Activated CD4-positive, alpha-beta T cell treated with anti-CD3 and anti-CD28 coated beads, Interleukin-2, Interleukin-4, amounts not matched to agents 100 ng/mL and 50 ng/mL, durations not matched to agents 16 hours and 8 hours (primary cell): ENCODE results near the gene EFR3B.

Experiments
- DNase-seq: peaks from one replicate; pipeline ENCODE4 v3.0.0-alpha.2; 2020; ENCODE audit warnings: low spot score

The EFR3B gene

DNA sequence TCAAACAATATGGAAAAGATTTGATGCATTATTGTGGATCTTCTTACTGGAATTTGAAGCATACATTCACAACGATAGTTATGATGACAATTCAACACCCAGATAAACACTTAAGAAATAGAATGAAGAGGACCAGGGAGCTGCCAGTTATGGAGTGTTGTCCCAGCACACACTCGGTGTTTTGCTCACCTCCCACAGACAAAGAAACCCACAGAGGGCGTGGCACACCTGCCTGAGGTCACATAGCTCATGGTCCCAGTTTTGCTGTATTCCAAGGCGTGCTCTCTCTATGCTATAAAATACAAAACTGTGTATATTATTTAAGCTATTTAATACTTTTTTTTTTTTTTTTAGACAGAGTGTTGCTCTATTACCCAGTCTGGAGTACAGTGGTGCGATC lies 31.1 kb downstream of the EFR3B start:
- no peak for DNase-seq

DNA sequence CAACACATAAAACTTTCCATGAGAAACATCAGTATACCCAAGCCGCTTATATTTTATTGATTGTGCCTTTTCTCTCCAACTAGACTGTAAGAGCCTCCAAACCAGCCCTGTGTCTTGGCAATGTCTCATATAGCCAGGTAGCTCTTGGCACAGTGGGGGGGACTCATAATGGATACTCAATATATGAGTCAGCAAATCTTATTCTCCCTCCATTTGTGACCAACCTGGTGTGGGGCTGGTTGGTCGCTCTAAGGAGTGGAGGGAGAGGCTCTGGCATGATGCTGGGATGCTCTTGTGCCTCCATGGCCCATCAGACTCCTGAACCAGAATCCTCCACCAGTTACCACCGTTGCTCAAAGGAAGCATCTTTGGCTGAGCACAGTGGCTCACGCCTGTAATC lies 32.0 kb downstream of the EFR3B start:
- DNase-seq, result no peak

DNA sequence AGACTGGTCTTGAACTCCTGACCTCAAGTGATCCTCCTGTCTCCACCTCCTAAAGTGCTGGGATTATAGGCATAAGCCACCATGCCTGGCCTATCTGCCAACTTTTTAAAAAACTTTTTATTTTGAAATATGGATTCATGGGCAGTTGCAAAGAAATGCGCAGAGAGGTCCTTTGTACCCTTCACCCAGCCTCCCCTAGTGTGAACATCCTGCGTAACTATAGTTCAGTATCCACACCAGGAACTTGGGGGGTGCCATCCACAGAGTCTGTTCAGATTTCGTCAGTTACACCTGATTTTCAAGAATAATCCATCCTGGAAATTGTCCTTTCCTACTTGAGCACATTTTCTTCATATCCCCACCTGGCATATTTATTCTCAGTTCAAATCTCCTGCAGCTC lies 33.0 kb downstream of the EFR3B start:
- no peak for DNase-seq

DNA sequence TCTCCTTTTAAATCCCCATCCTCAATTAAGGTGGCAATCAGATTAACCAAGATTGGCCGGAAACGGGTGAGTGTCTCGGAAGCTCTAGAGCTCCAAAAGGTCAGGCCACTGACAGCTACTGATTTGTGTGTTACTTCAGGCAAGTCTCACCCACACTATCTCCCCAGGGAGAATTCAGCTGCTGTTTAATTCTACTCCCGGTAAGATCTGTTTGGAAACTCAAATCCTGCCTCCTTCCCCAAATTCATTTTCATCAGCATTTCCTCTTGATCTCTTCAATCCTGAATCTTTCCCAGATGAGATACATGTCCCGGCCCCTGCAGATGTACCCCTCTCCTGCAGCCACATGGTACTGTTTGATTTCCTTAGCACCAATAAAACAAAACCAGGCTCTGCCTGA lies 34.9 kb downstream of the EFR3B start:
- no peak for DNase-seq

DNA sequence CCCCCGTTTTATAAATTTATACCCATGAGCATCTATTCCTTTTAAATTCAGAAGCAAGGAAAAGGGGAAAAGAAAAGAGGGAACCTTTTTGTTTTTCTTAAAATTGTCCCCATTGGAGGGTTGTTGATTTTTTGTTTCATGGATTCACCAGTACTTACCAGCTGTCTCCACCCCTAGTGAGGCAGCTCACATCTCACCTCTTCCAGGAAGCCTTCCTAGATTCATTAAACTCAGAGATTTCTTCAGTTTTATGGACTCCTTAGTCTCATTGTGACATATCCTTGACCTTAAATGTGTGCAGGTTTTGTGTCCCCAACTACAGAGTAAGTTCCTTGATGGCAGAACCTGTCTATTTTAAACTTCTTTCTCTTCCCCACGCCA lies 35.9 kb downstream of the EFR3B start:
- DNase-seq, result no peak

DNA sequence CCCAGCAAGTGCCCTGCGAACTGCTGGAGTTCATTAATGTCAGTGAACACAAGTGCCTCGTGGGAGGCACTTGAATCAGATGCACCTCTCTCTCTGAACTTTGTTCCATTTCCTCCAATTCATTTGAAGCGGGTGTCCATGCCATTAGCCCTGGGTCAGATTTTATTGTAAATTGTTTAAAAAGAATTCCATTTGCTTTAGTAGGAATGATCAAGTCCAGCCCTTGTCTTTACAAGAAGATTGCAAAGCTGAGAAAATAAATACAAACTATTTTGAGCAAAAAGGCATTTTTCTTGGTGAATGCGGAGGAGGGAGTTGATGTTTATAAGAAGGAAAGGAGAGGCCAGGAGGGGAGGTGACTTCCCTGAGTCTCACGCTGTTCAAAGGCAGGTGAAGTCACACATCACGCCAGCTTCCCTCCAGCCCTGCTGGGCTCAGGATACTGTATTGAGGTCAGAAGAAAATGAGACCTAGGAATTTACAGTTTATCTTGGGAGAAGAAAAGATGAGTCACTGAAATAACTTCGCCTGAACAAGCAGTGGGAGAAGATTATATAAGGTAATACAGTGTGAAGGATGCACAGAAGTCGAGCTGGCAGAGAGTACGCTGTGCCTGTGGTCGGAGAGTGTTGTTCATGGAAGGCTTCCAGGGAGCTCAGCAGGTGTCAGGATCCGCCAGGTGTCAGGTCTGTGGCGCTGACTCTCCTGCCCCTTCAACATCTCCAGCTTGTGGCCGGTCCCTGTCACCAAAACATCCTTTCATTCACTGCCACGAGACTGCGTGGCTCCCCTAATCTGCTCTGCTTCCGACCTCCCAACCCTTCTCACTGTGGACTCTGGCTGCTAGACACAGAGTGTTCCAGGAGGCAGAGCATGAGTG lies 36.5 kb downstream of the EFR3B start:
- no peak for DNase-seq

DNA sequence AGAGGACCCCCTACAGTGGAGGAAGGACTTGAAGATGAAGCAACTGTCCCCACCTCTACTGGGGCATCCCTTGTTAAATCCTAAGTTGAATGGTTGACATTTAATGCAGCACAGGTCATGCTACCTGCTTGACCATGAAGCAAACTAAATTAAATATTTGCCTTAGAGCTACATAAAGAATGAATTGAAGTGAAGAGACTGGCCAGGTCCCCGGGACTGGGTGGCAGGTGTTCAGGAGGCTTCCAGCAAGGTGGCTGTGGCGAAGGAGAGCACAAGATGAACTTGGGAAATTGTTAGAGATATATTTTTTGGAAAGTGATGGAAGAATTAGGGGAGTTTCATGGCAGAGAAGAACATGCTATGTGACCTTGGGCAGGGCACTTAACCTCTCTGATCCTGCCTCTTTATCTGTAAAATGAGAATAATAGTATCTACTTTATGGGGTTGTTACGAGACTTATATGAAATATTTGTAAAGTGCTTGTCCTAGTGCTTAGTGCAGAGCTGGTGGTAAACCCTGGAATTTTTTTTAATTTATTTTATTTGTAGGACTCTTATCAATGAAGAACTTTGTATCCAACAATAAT lies 37.3 kb downstream of the EFR3B start:
- no peak for DNase-seq

DNA sequence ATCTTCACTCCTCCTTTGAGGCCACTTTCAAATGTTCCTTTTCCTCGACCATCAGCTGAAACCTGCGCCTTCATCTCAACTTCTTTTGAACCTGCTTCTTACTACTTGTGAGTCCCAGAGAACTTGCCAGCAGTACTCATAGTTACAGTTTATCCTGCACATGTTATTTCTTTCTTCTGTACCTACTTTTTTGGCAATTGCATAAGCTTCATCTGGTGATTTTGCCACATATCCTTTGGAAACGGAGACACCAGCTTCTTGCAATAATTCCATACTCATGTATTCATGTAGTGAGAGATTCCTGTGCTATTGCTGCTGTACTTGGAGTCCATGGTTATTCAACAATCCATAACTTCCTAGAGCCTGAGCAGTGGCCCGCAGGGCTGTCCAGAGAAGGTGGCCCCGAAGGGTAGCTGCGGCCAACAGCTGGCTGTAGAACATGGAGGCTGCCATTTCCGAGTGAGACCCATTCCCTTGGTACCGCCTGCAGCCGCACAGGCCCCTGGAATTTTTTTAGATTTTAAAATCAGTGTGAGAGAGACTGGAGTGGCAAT lies 39.4 kb downstream of the EFR3B start:
- no peak for DNase-seq

DNA sequence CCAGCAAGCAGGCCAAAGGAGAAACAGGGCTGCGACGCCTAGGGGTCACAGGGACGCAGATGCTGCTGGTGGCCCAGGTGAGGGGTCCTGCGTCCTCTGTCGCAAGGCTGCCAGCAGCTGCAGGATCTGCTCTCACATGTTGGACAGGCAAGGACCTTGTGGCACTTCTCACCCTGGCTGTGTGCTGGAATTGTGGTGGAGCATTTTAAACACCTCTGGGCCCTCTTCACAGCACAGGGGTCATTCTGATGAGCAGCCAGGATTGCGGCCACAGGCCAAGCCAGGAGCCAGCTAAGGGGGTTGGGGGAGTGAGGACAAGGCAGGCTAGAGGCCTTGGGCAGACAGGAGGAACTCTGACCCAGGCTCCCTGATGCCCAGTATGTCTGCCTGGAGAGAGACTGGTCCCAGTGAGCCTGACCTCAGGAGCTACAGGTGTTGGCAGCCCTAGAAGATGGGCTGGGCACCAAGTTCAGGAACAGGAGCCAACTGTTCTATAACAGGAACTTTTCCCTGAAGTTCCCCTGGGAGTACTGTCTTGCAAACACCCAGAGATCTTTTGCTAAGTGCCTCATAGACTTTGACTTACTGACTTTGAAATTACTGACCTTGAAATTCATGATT lies 40.2 kb downstream of the EFR3B start:
- no peak for DNase-seq

DNA sequence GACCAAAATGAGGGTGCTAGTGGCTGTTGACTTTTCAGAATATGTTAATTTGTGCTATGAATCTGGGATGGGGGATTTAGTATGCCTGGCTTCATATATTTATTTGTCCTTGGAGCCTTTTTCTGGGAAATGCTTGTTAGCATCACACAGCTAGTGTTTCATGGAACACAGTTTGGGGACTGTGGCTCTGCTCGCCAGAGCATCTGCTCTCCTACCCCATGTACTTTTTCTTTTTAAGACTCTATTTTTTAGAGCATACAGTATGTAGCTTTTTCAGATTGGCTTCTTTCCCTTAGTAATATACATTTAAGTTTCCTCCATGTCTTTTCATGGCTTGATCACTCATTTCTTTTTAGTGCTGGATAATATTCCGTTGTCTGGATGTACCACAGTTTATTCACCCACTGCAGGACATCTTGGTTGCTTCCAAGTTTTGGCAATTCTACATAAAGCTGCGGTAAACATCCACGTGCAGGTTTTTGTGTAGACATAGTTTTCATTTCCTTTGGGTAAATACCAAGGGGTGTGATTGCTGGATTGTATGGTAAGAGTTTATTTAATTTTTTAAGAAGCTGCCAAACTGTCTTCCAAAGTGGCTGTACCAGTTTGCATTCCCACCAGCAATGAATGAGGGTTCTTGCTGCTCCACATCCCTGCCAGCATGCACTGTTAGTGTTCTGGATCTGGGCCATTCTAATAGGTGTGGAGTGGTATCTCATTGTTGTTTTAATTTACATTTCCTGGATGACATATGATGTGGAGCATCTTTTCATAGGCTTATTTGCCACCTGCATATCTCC lies 44.1 kb downstream of the EFR3B start:
- DNase-seq, result no peak

DNA sequence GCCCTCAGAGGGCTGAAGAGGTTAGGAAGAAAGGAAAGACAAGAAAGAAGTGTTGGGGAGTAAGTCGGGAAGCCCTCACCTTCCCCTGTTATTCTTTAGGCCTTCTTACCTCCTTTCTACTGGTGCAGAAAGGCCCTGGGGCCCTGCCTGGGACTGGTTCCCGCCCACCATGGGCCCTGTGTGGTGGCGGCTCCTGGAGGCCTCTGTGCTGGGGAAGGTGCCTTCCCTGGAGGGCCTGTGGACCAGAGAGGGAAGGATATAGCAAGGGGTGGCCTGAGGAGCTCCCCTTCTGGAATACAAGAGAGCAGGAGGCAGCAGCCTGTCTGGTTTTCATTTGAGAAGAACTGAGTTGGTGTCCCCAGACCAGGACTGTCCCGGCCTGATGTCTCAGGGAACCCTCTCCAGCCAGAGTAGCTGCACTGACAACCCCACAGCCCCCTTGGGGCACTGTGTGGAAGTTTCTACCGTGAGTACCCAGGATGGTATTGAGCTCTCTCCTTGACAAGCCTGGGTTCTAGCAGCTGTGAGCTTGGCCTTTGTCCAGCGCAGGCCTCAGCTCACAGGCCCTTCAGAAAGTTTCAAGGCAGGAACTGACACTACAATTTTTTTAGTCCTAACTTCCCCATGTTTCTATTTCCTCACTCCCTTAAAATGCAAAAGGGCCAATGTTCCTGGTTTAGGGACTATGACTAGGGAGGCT lies 47.1 kb downstream of the EFR3B start:
- DNase-seq, result no peak

DNA sequence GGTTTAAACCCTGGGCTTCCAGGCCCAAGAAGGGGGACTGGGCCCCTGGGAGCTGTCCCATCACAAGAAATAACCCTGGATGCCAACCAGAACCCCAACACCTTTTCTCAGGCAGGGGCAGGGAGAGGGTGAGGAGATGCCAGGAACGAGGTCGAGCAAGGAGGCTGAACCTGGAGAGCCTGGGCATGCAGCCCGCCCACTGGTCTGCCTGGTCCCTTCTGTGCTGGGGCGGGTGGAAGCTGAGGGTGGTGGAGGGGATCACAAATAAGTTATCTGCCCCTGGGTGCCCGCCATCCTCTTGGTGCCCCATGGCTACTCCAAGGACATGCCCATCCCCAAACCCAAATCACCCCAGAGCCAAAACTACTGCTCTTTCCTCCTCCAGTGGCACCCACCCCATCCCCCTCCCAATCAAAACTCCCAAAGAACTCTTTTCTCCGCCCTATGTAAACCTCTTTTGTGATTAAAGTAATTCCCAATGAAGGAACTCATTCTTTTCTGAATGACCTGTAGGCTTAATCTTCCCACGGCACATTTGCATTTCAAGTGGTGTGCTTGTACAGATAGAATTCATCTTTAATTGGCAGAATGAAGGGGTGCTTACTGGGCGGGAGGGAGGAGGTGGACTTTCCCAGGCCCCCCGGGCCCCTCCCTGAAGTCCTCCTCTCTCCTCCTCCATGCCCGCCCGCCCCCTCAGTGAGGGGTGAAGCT lies 47.9 kb downstream of the EFR3B start:
- DNase-seq, result no peak

DNA sequence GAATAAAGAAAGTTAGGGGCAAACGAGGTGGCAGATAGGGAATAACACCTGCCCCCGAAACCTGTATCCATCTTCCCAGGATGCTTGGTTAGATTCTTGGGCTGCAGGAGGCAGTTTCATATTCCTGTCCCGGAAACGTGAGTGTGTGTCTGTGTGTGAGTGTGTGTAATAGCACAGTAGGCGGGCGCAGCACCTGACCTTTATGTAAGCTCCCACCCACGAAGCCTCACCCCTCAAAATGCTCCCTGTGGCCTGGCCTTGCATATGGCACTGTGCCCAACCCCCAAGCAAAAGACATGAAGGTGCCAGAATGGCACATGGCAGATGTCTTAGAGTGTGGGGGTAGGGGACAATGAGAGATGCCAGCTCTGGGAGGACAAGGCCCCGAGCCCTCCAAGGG lies 48.9 kb downstream of the EFR3B start:
- DNase-seq, result no peak

DNA sequence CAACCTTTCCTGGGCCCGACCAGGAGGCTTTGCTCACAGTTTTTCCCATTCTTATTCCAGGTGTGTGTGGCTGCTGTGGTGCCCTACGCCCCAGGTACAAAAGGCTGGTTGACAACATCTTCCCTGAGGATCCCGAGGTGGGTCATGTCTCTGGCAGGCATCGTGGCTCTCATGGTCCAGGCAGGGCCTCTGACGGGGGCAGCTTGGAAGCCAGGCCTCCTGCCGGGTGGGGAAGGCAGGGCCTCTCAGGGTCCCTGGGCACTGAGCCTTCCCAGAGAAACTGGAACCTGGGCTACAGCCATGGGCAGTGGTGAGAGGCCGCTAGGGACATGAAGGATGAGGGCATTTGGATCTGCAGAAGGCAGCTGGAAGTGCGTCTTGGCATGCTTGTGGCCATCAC lies 49.4 kb downstream of the EFR3B start:
- DNase-seq, result no peak

DNA sequence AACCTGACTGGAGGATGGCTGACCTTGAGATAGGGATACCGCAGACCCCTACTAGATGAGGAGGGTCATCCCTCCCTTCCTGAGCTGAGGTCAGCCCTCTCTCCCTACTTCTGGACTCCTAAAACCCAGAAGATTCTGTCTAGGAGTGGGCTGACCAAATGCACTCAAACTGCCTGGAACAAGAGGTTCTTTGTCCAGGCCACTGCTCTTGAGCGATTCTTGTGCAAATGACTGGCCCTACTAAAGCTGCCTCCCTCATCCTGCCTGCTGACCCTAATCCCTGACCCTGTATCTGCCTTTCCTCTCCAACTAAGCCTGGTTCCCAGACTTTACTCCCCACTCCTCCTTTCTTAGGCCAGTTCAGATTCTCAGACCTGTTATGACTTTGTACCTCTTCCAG lies 56.2 kb downstream of the EFR3B start:
- DNase-seq, result no peak

DNA sequence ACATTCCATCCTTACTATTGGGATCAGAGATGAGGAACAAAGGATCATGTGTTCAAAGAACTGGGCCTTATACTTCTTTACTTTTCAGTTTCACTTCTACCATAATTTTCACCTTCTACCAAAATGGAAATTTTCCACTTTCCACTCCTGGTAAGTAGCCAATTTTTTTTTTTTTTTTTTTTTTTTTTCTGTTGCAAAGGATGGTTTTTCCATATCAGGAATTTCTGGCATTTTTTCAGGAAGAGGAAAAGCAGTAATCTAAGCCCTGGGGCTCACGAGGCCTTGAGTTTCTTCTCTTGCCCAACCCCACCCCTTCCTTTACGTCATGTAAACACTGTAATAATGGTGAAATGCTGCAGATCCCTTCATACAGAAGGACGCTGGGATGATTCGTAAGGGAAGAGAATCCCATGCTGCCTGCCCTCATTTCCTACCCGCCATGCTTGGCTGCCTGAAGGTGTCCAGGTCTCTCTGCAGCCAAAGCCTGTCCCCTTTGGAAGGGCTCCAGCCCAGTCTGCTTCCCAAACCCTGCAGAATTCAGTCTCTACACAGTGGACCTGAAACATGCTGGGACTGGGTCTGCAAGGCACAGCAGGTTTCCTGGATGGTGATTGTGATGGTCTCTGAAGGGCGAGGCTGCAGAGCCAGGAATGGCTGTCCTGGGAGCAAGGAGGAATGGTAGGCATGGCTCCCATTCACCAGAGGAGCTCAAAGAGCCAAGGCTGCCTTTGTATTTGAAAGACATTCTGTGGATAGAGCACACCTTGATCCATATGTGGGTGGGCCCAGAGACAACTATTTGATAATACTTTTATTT lies 57.0 kb downstream of the EFR3B start:
- DNase-seq, result no peak

DNA sequence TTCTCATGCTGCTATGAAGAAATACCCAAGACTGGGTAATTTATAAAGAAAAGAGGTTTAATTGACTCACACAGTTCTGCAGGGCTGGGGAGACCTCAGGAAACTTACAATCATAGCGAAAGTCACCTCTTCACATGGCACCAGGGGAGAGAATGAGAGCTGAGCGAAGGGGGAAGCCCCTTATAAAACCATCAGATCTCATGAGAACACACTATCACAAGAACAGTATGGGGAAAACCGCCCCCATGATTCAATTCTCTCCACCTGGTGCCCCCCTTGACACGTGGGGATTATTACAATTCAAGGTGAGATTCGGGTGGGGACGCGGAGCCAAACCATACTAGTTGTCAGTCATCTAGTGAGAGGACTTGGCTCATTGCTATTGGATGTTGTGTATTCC lies 60.5 kb downstream of the EFR3B start:
- DNase-seq, result peak; percentile 44

DNA sequence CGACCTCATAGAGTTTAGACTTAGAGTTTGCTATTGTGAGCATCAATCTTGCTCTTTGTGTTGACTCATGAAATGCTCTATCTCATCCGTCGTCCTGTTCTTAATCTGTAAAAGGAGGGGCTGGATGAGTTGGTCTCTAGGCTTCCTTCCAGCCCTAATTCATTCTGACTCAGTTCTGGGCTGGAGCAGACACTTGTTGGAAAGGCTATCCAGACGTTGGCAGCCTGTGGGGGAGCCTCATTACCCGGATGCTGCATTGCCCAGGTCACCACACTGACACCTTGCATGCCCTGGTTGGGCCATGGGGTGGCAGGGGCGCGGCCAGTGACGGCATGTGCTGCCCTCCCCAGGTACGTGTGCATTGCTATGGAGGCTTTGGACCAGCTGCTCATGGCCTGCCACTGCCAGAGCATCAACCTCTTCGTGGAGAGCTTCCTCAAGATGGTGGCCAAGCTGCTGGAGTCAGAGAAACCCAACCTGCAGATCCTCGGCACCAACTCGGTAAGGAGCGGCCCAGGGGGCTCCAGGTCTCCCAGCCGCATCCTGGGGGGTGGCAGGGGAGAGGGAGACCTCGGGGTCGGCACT lies 61.5 kb downstream of the EFR3B start:
- DNase-seq, result no peak

DNA sequence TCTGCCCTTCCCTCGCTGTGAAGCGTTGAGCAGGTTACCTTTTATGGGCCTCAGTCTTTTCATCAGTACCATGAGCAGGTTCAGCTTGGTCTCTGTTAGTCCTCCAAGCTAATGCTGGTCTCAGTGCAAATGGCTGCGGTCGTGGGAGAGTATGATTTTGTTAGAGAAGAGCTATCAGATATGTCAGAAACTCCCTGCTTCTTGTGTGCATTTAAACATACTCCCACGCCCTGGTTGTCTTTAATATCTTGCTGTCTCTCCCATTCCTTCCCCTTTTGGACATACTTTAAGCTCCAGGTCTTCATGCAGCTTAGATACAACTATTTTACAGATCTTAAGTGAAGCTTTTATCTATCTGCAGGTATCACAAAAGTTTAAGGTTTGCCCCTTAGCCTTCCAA lies 62.9 kb downstream of the EFR3B start:
- DNase-seq, result no peak
